Measurements from ENCODE around the gene LEMD3. TPM values are rescaled to one million over a fixed set of nuclear protein-coding genes. Genes with fewer than 3 reads are reported as not detected.

The LEMD3 gene
- polyA plus RNA-seq, 1 donor: 20.0 TPM

GRCh38 chr12:65170209-65170881 is 962 bp downstream of the LEMD3 start:
- no peak for DNase-seq (ENCODE audit: low read depth)

- no peak for DNase-seq (ENCODE audit: low read depth)
Observed at GRCh38 chr12:65171073-65171472, 1.7 kb downstream of the LEMD3 start.

GRCh38 chr12:65171870-65172269 is 2.5 kb downstream of the LEMD3 start:
- DNase-seq (ENCODE audit: low read depth): no peak

- no peak for DNase-seq (ENCODE audit: low read depth)
Observed at GRCh38 chr12:65175385-65175784, 6.0 kb downstream of the LEMD3 start.

- no peak for DNase-seq (ENCODE audit: low read depth)
Observed at GRCh38 chr12:65182012-65182739, 12.8 kb downstream of the LEMD3 start.

- DNase-seq (ENCODE audit: low read depth): no peak
Observed at GRCh38 chr12:65184176-65184857, 14.9 kb downstream of the LEMD3 start.

GRCh38 chr12:65184858-65185229 is 15.5 kb downstream of the LEMD3 start:
- no peak for DNase-seq (ENCODE audit: low read depth)

GRCh38 chr12:65187665-65188064 is 18.3 kb downstream of the LEMD3 start:
- DNase-seq (ENCODE audit: low read depth): no peak

- DNase-seq (ENCODE audit: low read depth): no peak
Observed at GRCh38 chr12:65188179-65188701, 18.9 kb downstream of the LEMD3 start.

GRCh38 chr12:65189028-65189718 is 19.8 kb downstream of the LEMD3 start:
- no peak for DNase-seq (ENCODE audit: low read depth)

GRCh38 chr12:65192963-65193516 is 23.7 kb downstream of the LEMD3 start:
- DNase-seq (ENCODE audit: low read depth): no peak

- no peak for DNase-seq (ENCODE audit: low read depth)
Observed at GRCh38 chr12:65194949-65195348, 25.6 kb downstream of the LEMD3 start.

GRCh38 chr12:65195387-65196055 is 26.1 kb downstream of the LEMD3 start:
- no peak for DNase-seq (ENCODE audit: low read depth)

GRCh38 chr12:65196762-65197567 is 27.6 kb downstream of the LEMD3 start:
- no peak for DNase-seq (ENCODE audit: low read depth)

GRCh38 chr12:65199604-65200003 is 30.2 kb downstream of the LEMD3 start:
- DNase-seq (ENCODE audit: low read depth): no peak

- no peak for DNase-seq (ENCODE audit: low read depth)
Observed at GRCh38 chr12:65200007-65200665, 30.8 kb downstream of the LEMD3 start.

- DNase-seq (ENCODE audit: low read depth): no peak
Observed at GRCh38 chr12:65203376-65203775, 34.0 kb downstream of the LEMD3 start.

GRCh38 chr12:65204886-65205525 is 35.6 kb downstream of the LEMD3 start:
- no peak for DNase-seq (ENCODE audit: low read depth)

- no peak for DNase-seq (ENCODE audit: low read depth)
Observed at GRCh38 chr12:65205886-65206285, 36.5 kb downstream of the LEMD3 start.

Data from forelimb muscle (tissue), 1 donor.